Stimulated activated CD4-positive, alpha-beta T cell treated with anti-CD3 and anti-CD28 coated beads, Interleukin-1b, Interleukin-23, amount 100 ng/mL, for 1 hour (primary cell): Measurements from ENCODE around the gene CNEP1R1.
"Not testable (repeated sequence)": the region's sequence is repeated elsewhere in the genome, so short reads cannot be mapped to it uniquely, and the experiment has no call there.

Source experiments
- DNase-seq, 2 donors: peaks; one replicate each; pipeline ENCODE4 v3.0.0-alpha.2; 2020; ENCODE audit warnings: low read depth in 2 of 2

Gene CNEP1R1, protein sequence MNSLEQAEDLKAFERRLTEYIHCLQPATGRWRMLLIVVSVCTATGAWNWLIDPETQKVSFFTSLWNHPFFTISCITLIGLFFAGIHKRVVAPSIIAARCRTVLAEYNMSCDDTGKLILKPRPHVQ

DNA sequence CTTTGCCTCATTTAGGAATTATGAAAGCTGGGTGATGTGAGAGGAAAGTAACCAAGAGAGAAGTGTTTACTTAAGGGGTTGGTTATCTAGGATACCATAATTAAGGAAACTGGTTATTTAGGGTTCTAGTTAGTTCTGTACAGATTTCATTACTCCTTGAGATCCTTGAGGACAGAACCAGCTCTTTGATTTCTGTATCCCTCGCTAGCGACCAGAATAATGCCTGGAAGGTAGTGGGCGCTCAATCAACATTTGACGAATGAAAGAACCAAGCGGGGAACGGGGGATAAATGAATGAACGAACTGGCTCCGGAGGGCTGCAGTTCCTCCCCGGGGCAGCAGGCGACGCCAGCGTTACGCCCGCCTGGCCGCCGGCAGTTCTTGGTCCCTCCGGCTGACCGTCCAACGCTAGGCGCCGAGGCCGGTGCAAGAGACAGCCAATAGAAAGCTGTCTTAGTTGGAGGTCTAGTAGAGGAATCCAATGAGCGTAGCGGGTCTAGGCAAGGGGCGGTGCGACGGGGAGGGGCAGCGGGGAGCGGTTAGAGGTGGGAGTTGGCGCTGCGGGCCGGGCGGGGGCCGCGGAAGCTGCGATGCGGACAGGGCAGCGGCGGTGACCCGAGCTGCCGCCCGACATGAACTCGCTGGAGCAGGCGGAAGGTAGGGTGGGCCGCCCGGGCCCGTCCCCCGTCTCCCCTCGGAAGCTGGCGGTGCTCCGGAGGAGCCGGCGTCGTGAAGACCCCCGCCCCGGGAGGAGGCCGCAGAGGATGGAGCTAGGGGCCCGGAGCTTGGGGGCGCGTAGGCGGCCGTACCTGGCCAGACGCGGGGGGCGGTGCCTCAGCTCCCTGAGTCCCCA is at the start of gene CNEP1R1:
Gene CNEP1R1, plus strand, starts transcription at position 542 of the 853 bp plus-strand sequence. Its CDS starts 91 bp downstream, at position 633.
- peak; percentile 81 for DNase-seq

GRCh38 chr16:49977427-49977826 is 47.6 kb upstream of the CNEP1R1 start:
- DNase-seq, result no peak

DNA sequence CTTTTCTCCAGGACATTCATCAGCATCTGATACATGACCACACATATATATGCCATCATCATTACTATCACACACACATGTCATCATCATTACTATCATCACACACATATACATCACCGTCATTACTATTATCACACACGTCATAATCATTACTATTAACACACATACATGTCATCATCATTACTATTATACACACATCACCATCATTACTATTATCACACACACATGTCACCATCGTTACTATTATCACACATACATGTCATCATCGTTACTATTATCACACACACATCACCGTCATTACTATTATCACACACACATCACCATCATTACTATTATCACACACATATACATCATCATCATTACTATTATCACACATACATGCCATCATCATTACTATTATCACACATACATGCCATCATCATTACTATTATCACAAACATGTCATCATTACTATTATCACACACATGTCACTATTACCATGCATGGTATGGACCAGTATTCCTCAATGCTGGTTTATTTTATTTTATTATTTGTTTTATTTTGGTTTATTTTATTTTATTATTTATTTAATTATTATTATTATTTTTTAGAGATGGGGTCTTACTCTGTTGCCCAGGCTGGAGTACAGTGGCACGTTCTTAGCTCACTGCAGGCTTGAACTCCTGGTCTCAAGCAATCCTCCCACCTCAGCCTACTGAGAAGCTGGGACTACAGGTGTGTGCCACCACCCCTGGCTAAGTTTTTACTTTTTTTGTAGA is 46.3 kb upstream of the CNEP1R1 start:
- no peak for DNase-seq

DNA sequence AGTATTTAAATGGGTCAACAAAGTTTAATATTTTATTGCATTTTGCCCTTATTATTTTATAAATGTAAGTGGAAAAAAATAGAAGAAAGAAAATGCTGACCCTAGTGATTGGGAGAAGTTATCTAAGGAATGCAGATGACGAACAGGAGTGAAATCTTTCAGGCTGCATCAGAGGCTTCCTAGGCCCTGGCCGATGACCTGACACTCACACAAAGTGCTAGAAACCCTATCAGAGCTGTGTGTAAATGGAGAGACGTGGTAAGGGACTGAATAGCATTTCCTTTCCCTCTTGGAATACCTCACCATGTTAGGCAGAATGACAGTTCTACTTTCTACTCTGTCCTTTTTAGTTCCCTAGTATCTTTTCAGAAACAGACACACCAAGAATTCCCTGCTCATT is 44.9 kb upstream of the CNEP1R1 start:
- no peak for DNase-seq

GRCh38 chr16:49986351-49987124 is 38.5 kb upstream of the CNEP1R1 start:
- DNase-seq, result no peak

DNA sequence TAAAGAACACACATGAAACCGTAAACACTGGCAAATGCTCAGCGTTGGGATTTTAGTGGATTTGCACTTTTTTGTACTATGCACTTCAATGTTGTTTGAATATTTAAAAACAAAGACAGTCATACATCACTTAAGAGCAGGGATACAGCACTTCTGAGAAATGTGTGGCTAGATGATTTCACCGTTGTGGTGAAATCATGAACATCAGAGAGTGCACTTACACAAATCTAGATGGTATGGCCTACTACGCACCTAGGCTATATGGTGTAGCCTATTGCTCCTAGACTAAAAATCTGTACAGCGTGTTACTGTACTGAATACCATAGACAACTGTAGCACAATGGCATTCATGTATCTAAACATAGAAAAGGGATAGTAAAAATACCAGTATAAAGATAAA is 37.6 kb upstream of the CNEP1R1 start:
- DNase-seq, result no peak

DNA sequence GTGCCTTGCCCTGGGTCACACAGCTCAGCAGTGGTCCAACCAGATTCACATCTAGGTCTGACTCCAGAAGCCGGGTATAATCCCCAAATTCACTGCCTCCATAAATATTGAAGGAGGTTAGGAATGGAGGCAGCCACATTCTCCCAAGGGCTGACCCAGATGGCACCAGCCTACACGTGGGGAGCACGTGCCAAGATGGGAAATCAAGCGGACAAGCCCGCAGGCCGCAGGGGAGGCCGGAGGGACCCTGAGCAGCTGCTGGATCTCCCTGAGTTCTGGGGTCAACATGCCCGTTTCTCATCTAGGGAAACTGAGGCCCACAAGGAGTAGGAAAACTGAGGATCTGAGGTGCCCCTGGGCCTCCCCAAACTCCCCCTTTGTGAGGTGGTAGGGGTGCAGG is 32.2 kb upstream of the CNEP1R1 start:
- no peak for DNase-seq

DNA sequence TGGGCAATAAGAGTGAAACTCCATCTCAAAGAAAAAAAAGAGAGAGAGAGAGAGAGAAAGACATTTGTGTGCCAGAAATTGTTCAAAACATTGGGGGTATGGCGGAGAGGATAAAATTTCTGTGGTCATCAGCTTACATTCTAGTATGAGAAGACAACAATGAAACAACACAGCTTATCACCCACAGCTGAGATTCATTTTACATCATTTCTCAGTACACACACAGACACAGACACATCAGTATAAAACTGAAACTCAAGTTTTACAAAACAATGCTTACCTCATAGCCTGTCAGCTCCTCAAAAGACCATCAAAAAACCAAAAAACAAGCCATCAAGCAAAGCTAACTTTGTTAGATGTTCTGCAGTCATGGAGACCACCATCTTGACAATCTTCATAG is 31.4 kb upstream of the CNEP1R1 start:
- DNase-seq, result no peak

- DNase-seq, result no peak
Observed at GRCh38 chr16:49994006-49994405, 31.0 kb upstream of the CNEP1R1 start.

- no peak for DNase-seq
Observed at GRCh38 chr16:49995720-49996119, 29.3 kb upstream of the CNEP1R1 start.

DNA sequence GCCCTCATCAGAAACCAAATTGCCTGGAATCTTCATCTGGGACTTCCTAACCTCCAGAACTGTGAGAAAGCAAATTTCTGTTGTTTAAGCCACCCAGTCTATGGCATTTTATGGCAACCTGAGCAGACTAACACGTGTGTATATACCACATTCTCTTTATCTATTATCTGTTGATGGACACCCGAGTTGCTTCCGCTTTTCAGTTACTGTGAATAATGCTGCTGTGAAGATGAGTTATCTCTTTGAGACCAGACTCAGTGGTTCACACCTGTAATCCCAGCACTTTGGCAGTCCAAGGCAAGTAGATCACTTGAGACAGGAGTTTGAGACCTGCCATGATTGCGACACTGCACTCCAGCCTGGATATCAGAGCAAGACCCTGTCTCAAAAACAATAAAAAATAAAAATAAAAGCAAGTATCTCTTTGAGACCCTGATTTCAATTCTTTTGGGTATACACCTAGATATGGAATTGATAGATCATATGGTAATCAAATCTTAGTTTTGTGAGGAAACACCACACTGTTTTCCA is 27.2 kb upstream of the CNEP1R1 start:
- DNase-seq, result no peak

DNA sequence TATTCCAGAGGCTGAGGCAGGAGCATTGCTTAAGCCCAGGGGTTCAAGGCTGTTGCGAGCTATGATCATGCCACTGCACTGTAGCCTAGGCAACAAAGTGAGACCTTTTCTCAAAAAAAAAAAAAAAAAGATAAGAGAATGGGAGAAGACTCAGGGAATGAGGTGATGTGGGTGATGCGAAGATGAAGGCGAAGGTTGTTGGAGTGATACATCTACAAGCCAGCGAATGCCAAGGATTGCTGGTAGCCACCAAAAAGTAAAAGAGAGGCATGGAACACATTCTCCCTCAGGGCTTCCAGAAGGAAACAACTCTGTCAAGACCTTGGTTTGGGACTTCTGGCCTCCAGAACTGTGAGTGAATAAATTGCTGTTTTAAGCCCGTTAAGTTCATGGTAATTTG is 26.0 kb upstream of the CNEP1R1 start:
- no peak for DNase-seq

DNA sequence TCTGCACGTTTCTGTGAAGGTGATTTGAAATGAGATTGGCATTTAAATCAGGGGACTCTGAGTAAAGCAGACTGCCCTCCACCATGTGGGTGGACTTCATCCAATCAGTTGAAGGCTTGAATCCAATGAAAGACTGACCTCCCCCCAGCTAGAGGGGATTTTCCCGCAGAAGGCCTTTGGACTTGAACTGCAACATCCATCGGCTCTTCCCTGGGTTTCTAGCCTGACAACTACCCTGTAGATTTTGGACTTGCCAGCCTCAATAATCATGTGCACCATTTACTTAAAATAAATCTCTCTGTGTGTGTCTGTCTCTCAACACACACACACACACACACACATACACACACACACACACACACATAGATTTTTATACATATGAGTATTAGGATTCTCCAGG is 23.9 kb upstream of the CNEP1R1 start:
- no peak for DNase-seq

GRCh38 chr16:50002190-50002589 is 22.8 kb upstream of the CNEP1R1 start:
- no peak for DNase-seq

DNA sequence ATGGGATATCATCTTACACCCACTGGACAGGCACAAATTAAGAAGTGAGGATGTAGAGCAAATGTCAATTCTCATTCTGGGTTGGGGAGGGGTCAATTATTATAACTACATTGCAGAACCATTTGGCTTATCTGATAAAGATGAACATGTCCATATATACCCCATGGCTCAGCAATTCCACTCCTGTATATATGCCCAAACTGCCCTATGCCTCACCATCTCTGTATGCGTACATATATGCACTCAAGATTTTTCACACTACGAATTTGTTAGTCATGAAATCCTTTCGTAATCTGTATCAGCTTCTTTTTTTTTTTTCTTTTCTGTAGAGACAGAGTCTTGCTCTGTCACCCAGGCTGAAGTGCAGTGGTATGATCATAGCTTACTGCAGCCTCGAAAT is 20.8 kb upstream of the CNEP1R1 start:
- no peak for DNase-seq

- DNase-seq, result no peak
Observed at GRCh38 chr16:50006964-50007363, 18.1 kb upstream of the CNEP1R1 start.

- no peak for DNase-seq
Observed at GRCh38 chr16:50007744-50008143, 17.3 kb upstream of the CNEP1R1 start.

DNA sequence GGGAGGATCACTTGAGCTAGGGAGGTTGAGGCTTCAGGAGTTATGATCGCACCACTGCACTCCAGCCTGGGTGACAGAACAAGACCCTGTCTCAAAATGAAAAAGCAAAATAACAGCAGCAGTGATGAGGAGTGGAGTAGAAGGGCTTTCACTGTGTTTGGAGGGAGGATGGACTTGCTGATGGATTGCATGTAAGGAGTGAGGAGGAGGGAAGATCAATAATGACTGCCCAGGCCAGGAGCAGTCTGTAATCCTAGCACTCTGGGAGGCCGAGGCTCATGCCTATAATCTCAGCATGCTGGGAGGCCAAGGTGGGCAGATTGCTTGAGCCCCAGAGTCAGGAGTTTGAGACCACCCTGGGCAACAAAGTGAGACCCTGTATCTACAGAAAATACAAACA is 14.8 kb upstream of the CNEP1R1 start:
- no peak for DNase-seq

DNA sequence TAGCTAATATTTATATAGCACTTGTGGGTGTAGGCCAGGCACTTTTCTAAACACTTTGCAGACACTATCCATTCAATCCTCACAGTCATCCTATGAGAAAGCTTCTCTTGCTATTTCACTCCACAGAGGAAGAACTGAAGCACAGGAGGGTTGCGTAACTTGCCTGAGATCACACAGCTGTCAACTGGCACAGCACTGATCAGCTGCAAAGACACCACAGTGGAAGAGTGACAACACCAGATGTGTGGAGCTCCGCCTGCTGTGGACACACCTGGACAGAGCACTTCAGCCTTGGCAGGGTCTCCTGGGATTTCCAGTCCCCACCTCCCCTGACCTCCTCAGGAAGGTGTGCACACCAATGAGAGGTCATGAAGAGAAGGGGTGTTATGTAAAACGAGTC is 13.3 kb upstream of the CNEP1R1 start:
- DNase-seq, result no peak

- DNase-seq, result no peak
Observed at GRCh38 chr16:50012182-50012581, 12.8 kb upstream of the CNEP1R1 start.

- not testable (repeated sequence) for DNase-seq
Observed at GRCh38 chr16:50014211-50014610, 10.8 kb upstream of the CNEP1R1 start.

- no peak for DNase-seq
Observed at GRCh38 chr16:50015631-50016030, 9.4 kb upstream of the CNEP1R1 start.
